Activated CD4-positive, alpha-beta T cell treated with anti-CD3 and anti-CD28 coated beads for 1 hour (primary cell): ENCODE data around the gene CIB2.

Experiments
- DNase-seq: peaks from one replicate; pipeline ENCODE4 v3.0.0-alpha.2; 2020

The CIB2 gene

DNA sequence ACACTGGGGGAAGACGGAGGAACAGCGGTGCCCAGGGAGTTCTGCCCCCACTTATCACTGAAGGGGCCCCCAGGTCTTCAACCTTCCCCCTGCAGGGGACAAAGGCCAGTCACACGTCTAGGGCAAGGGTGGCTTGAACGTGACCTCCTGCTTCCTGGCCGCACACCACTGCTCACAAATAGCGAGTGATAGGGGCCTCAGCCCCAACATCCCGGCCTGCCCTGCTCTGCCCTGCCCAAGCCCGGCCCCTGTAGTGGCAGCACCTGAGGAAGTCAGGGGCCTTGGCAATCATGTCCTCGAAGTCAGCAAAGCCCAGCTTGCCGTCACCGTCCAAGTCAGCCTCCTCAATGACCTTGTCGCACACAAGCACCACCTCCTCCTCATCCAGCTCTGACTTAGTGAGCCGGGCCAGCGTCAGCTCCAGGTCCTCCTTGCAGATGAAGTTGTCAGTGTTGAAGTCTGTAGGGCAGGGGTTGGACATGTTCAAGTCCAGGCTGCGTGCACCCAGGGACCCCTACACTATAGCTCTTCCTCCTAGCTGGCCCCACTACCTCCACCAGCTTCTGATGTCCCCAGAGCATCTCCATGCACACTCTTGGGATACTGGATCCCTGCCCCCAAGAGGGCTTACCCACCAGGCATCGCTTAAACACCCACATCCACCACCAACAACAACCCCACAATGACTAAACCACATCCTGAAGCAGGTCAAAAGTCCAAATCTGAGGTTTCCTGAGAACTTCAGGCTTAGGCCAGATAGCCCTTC lies 25.6 kb downstream of the CIB2 start:
- DNase-seq = no peak

GRCh38 chr15:78104566-78105475 lies 26.4 kb downstream of the CIB2 start:
- no peak for DNase-seq

DNA sequence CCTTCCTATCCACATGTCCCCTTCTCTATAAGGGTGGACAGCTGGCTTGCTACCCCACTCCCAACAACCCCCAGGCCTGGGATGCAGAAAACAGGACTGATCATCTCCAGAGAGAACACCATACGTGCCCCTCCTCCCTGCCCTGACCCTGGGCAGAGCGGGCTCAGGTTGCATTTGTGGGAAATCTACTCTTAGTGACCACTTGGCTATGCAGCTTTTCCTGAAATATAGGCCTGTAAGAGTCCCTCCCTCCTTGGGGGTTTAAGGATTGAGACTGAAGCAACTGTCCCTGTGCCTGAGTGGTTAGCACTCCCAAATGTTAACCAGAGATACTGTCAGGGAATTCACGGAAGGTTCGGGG lies 27.1 kb downstream of the CIB2 start:
- DNase-seq = no peak

- peak; percentile 19 for DNase-seq
These were observed 27.7 kb downstream of the CIB2 start for GRCh38 chr15:78103406-78104118.

DNA sequence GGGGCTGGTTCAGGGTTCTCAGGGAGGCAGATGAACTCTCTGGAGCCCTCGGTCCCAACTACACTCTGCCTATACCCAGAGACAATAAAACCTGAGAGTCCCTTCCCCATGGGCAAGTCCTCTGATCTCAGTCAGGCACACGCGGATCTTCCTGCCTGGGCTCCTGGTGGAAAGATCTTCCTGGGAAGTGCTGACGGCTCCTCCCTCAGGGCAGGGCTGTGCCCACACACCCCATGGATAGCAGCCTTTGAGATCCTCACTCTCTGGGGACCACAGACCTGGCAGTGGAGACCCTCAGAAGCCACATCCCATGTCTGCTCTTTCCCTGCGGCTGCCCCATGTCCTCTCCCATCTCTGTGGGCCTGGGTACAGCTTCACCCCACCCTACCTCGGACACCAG lies 28.5 kb downstream of the CIB2 start:
- DNase-seq = no peak

DNA sequence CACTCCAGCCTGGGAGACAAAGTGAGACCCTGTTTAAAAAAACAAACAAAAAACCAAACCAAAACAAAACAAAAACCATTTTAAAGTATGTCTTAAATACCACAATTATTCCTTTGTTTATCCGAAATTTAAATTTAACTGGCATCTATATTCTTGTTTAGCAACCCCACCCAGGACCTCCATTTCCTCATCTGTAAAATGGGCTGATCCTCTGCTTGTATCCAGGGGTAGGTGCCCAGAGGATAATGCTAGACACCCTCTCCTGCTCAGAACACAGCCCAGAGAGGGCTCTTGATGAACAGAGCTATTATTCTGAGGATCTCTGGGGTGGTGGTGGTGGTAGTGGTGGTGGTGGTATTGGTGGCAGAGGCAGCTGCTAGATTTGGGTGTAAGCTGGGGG lies 29.0 kb downstream of the CIB2 start:
- no peak for DNase-seq

DNA sequence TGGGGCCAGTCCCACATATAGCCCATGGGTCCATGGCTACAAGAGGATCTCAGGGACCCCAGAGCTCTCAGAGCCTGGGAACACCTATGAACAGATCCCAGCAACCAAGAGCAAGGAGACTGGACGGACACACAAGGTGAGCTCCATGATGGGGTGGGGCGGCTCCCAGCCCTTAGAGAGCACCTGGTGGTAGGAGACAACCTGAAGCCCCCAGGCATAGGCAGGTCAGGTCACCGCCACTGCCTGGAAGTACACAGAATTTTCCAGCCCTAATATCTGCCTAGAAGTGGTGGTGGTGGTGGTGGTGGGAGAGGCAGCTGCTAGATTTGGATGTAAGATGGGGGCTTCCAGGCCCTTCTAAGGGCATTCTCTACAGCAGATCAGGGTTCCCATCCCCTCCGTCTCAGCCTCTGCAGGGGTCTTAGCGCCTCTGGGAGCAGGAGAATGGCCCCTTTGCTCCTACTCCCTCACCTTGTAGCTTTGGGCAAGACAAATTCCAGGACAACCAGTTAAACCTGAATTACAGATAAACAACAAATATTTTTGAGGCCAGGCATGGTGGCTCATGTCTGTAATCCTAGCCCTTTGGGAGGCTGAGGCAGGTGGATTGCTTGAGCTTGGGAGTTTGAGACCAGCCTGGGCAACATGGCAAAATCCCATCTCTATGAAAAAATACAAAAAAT lies 29.7 kb downstream of the CIB2 start:
- DNase-seq = no peak

- DNase-seq = no peak
These were observed 30.4 kb downstream of the CIB2 start for GRCh38 chr15:78100886-78101285.

DNA sequence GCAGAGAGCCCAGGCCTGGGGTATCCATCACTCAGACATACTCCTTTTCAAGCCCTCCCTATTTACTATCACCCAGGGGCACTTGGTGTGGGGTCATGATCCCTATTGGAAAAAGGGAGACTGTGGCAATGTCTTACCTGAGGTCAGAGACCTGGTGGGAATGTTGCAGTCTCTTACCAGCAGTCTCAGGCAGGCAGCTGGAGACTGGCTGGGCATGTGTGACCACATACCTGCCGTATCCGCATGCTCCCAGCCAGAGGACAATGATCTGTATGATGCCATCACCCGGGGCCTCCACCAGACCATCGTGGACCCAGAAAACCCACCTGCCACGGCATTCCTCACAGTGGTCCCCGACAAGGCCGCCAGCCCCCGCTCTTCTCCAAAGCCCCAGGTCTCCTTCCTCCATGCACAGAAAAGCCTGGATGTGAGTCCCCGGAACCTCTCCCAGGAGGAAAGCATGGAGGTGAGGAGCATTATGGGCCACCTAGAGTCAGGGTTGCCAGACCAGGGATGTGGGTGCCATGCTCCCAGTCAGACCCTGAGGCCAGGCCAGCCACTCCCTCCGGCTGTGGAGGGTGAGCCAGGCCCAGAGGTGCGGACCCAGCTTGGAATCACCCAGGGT lies 33.0 kb downstream of the CIB2 start:
- DNase-seq = no peak

GRCh38 chr15:78097667-78098066 lies 33.6 kb downstream of the CIB2 start:
- DNase-seq = no peak

- DNase-seq = no peak
These were observed 37.8 kb downstream of the CIB2 start for GRCh38 chr15:78093242-78094020.

DNA sequence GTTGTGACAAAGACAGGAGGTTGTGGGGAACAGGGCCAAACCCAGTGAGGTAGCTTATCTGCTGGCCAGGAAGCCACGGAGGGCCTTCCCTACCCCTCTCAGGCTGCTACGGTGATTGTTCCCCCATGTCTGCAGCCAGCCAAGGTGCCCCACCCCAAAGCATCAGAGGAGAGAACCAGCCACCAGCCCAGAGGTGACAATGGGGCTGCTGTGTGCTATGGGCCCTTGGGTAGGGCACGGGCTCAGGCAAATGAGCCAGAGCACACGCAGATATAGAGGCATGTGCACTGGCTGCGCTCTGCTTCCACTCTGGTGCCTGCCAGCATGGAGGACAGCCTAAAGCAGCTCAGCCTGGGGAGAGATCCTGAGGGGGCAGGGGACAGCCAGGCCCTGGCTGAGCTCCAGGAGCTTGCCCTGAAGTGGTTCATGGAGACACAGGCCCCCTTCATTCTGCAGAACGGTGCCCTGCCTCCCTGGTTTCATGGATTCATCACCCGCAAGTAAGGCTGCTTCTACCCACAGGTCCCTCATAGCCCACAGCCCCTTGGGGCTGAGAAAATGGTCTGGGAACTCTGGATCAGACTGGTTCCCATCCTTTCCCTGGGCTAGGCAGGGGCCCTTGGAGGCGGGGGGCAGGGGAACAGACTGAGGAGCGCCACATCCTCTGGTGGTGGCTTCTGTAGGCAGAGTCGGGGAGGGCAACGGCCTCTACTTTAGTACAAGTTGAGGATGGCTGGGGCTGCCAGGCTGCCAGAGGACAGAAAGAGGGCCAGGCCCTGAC lies 38.8 kb downstream of the CIB2 start, which contains the start of gene SH2D7:
TSS of gene SH2D7 (plus strand) at position 301 of the 781 bp plus-strand sequence. CDS start at position 325, 24 bp downstream.
- no peak for DNase-seq

GRCh38 chr15:78090422-78091063 lies 40.7 kb downstream of the CIB2 start:
- no peak for DNase-seq

DNA sequence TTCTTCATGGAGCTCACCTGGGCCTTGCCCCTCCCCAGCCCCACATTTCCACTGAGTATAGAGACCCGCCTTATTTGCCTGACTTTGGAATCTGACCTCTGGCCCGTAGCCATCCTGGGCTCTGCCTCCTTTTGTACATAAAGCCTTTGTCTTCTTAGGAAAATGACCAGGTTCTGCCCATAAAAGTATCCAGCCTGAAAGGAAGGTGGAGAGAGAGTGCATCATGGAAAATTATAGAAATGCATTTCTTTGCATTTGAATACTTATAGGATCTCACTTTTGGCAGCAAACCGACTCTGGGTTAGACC lies 42.5 kb downstream of the CIB2 start:
- DNase-seq = no peak

GRCh38 chr15:78087951-78088772 lies 43.1 kb downstream of the CIB2 start:
- DNase-seq = no peak

GRCh38 chr15:78085928-78086327 lies 45.3 kb downstream of the CIB2 start:
- no peak for DNase-seq

- DNase-seq = no peak
These were observed 46.8 kb downstream of the CIB2 start for GRCh38 chr15:78084449-78084750.

DNA sequence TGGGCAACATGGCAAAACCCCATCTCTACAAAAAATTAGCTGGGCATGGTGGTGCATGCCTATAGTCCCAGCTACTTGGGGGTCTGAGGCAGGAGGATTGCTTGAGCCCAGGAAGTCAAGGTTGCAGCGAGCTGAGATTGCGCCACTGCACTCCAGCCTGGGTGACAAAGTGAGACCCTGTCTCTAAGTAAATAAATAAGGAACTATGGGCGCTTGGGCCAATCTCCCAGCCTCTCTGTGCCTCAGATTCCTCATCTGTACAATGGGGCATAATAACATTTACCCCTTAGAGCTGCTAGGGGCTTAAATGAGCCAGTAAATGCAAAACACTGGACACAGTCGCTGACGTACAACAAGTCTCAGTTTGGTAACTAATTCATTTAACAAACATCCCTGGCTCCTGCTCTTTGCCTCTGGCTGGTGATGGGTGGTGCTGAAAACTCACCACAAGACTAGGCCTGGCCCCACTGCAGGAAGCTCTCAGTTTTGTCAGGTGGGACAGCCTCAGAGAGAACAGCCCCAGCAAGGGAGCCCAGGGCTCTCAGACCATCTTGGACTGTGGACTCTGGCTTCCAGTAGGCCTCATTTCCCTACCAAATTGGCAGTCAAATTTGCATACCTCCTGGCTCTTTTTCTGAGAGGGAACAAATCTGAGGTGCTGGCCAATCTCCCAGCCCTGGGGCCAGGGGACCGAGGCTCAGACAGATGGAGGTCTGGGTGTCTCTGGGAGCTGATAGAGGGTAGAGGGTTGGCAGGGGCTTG lies 47.4 kb downstream of the CIB2 start:
- DNase-seq = no peak

- DNase-seq = no peak
These were observed 48.1 kb downstream of the CIB2 start for GRCh38 chr15:78083186-78083585.
